ENCODE measurements around the gene ERCC4. TPM values are rescaled to one million over a fixed set of nuclear protein-coding genes. Genes with fewer than 3 reads are reported as not detected.

The ERCC4 gene
- polyA plus RNA-seq, 1 of the 3 experiments (the other 2 are of a cell fraction) = 1.8 TPM

DNA sequence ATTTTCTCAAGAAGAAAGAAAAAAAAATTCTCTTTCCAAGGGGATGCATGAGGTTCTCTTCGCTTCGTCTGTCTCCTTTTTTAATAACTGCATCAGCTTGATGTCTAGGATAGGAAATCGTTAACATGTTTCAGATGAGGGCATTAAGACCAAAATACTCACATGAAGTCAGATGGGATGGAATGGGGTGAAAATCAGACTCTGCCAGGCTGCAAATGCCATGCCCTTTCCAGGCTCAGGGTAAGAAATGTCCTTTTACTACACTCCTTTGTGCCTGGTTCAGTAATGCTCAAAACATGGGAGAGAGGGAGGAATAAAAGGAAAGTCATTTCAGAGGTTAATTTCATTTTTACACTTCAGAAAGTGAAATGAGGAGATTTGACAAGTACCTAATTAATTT, 21.7 kb upstream of the ERCC4 start:
- Histone ChIP-seq H3K27ac (ENCODE audit: low read depth in 2 of 2, low read length in 1 of 2) (no peak overlapping the region), H3K9me3 (no peaks in the 10 kb centered on the region), H3K79me2 (ENCODE audit: insufficient read depth) (no peaks in the 10 kb centered on the region), H3K27me3 (ENCODE audit: insufficient read depth) (no peaks in the 10 kb centered on the region; the same call in 1 of the 2 replicates), H2AFZ (ENCODE audit: low read depth) (no peak overlapping the region), H3K9ac (no peak overlapping the region), H3K9me2 (no peaks in the 10 kb centered on the region), H3K36me3 (replicated peaks in 1 of 2; ENCODE audit: control insufficient read depth in 1 of 2, insufficient read depth in 2 of 2, low read length in 1 of 2) (no peaks in the 10 kb centered on the region), H3K4me2 (no peak overlapping the region), H3K4me1 (ENCODE audit: control insufficient read depth in 1 of 2, insufficient read depth in 2 of 2, low read depth in 1 of 2, low read length in 1 of 2) (no peaks in the 10 kb centered on the region), H3K4me3 (ENCODE audit: low read depth in 2 of 2, low read length in 1 of 2) (no peak overlapping the region), H4K20me1 (ENCODE audit: insufficient read depth) (no peaks in the 10 kb centered on the region), H3F3A (replicated peaks; ENCODE audit: insufficient read depth) (no peaks in the 10 kb centered on the region)
- CTCF ChIA-PET = interaction anchor here (1.0 to 1.3 kb wide), 2 partner anchors 8 to 19 kb away, joined by 3 to 4 read pairs; no protein-coding TSS in a partner anchor
- DNase-seq = no peak
- POLR2A ChIA-PET = no interaction called here
- TF ChIP-seq GABPA (IDR thresholded peaks at IDR 0.05; ENCODE audit: low read depth) (no peak), TCF12 (IDR thresholded peaks at IDR 0.05) (no peak), RAD21 (IDR thresholded peaks at IDR 0.05; ENCODE audit: low read length) (no peak), EZH2phosphoT487 (IDR thresholded peaks at IDR 0.05; ENCODE audit: borderline replicate concordance, low read depth) (no peak), EP300 (IDR thresholded peaks at IDR 0.05; ENCODE audit: borderline replicate concordance in 1 of 2, low read depth in 1 of 2, low read length in 1 of 2) (no peak)
- TF ChIP-seq, protein P1, sequence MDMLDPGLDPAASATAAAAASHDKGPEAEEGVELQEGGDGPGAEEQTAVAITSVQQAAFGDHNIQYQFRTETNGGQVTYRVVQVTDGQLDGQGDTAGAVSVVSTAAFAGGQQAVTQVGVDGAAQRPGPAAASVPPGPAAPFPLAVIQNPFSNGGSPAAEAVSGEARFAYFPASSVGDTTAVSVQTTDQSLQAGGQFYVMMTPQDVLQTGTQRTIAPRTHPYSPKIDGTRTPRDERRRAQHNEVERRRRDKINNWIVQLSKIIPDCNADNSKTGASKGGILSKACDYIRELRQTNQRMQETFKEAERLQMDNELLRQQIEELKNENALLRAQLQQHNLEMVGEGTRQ (IDR thresholded peaks at IDR 0.05; ENCODE audit: borderline replicate concordance, low read depth, low read length) = no peak
- TF ChIP-seq, protein P2, sequence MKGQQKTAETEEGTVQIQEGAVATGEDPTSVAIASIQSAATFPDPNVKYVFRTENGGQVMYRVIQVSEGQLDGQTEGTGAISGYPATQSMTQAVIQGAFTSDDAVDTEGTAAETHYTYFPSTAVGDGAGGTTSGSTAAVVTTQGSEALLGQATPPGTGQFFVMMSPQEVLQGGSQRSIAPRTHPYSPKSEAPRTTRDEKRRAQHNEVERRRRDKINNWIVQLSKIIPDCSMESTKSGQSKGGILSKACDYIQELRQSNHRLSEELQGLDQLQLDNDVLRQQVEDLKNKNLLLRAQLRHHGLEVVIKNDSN (IDR thresholded peaks at IDR 0.05; ENCODE audit: borderline replicate concordance, low read depth) = no peak
- 35% methylated on average over 3 of the region's 3 CpGs for WGBS (ENCODE audit: low lambda C conversion rate)

- TF ChIP-seq JUND (IDR thresholded peaks at IDR 0.05) = no peak
- TF ChIP-seq, protein P3, sequence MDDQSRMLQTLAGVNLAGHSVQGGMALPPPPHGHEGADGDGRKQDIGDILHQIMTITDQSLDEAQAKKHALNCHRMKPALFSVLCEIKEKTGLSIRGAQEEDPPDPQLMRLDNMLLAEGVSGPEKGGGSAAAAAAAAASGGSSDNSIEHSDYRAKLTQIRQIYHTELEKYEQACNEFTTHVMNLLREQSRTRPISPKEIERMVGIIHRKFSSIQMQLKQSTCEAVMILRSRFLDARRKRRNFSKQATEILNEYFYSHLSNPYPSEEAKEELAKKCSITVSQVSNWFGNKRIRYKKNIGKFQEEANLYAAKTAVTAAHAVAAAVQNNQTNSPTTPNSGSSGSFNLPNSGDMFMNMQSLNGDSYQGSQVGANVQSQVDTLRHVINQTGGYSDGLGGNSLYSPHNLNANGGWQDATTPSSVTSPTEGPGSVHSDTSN (IDR thresholded peaks at IDR 0.05) = no peak
- no peak for TF ChIP-seq NFIC (IDR thresholded peaks at IDR 0.05; ENCODE audit: borderline replicate concordance)
- TF ChIP-seq RXRA (IDR thresholded peaks at IDR 0.05; ENCODE audit: borderline replicate concordance, low read depth) = no peak
- TF ChIP-seq TCF12 (IDR thresholded peaks at IDR 0.05) = no peak
- no peak for TF ChIP-seq RFX5 (IDR thresholded peaks at IDR 0.05; ENCODE audit: low read length)
- TF ChIP-seq, protein P2 (IDR thresholded peaks at IDR 0.05; ENCODE audit: borderline replicate concordance, low read depth) = no peak
- no peak for TF ChIP-seq EZH2phosphoT487 (IDR thresholded peaks at IDR 0.05; ENCODE audit: borderline replicate concordance, low read depth)
- H3K79me2 ChIP-seq (ENCODE audit: insufficient read depth) = no peaks in the 10 kb centered on the region
- ChIA-PET POLR2A (no interaction called here), CTCF (interaction anchor here (1.2 to 2.1 kb wide), 4 partner anchors 17 to 384 kb away, joined by 3 to 7 read pairs (median 6); partner anchors contain the start of gene ERCC4)
- no peaks in the 10 kb centered on the region for H3K4me1 ChIP-seq (ENCODE audit: control insufficient read depth in 1 of 2, insufficient read depth in 2 of 2, low read depth in 1 of 2, low read length in 1 of 2)
- H3K4me3 ChIP-seq (ENCODE audit: low read depth in 2 of 2, low read length in 1 of 2) = no peak overlapping the region
- no peaks in the 10 kb centered on the region for H3F3A ChIP-seq (replicated peaks; ENCODE audit: insufficient read depth)
- H3K4me2 ChIP-seq = no peak overlapping the region
- 29% methylated on average over 3 of the region's 3 CpGs for WGBS (ENCODE audit: low lambda C conversion rate)
- H3K27me3 ChIP-seq (ENCODE audit: insufficient read depth) = no peaks in the 10 kb centered on the region; the same call in 1 of the 2 replicates
- H2AFZ ChIP-seq (ENCODE audit: low read depth) = no peak overlapping the region
- no peaks in the 10 kb centered on the region for H3K9me2 ChIP-seq
- H3K9ac ChIP-seq = no peak overlapping the region
- no peaks in the 10 kb centered on the region for H3K9me3 ChIP-seq
- H3K27ac ChIP-seq (ENCODE audit: low read depth in 2 of 2, low read length in 1 of 2) = no peak overlapping the region
- H3K36me3 ChIP-seq (replicated peaks in 1 of 2; ENCODE audit: control insufficient read depth in 1 of 2, insufficient read depth in 2 of 2, low read length in 1 of 2) = no peaks in the 10 kb centered on the region
- no peak for DNase-seq
- H4K20me1 ChIP-seq (ENCODE audit: insufficient read depth) = no peaks in the 10 kb centered on the region
Measured at GRCh38 chr16:13902052-13902451, 17.9 kb upstream of the ERCC4 start.

All from SK-N-SH (cell line).